CD4-positive, alpha-beta T cell treated with Interleukin-2 at 100 ng/mL for 4 hours (primary cell): ENCODE results near the gene RPS25.
A peak's percentile ranks its signal among the peaks of the same experiment; 100 is the strongest.
"Not testable (repeated sequence)": the region's sequence is repeated elsewhere in the genome, so short reads cannot be mapped to it uniquely, and the experiment has no call there.

Experiments used
- DNase-seq: peaks from one replicate; pipeline ENCODE4 v3.0.0-alpha.2; 2020; ENCODE audit warnings: low spot score

Gene RPS25

DNA sequence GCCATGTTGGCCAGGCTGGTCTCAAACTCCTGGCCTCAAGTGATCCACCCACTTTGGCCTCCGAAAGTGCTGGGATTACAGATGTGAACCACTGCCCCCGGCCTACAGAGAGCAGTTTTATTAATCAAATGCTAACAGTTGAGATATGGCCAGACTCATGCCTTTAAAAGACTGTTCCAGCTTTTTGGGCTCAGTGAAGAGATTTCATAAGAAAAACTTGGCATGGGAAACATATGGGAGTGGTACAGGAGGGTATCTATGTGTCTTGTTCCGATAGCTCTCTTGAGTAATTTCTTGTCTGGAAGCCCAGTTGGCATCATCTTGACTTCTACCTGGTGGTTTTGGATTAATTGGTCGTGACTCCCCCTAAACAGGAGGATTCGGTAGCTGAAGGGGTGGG lies 20.7 kb upstream of the RPS25 start:
- no peak for DNase-seq

DNA sequence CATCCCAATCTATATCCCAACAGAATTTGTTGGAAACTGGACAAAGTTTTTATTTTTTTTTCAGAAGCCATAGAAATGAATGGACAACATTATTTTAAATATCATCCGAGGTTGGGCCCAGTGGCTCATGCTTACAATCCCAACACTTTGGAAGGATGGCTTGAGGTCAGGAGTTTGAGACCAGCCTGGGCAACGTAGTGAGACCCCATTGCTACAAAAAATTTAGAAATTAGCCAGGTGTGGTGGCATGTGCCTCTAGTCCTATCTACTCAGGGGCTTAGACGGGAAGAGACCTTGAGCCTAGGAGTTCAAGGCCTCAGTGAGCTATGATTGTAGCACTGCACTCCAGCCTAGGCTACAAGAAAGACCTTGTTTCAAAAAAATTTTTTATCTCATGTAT lies 16.7 kb upstream of the RPS25 start:
- DNase-seq, result no peak

DNA sequence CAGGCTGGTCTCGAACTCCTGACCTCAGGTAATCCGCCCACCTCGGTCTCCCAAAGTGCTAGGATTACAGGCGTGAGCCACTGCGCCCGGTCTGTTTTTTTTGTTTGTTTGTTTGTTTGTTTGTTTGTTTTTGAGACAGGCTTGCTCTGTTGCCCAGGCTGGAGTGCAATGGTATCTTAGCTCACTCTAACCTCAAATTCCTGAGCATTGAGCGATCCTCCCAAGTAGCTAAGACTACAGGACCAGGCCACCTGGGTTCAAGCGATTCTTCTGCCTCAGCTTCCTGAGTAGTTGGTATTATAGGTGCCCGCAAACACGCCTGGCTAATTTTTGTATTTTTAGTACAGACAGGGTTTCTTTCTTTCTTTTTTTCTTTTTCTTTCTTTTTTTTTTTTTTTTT lies 15.3 kb upstream of the RPS25 start:
- not testable (repeated sequence) for DNase-seq

GRCh38 chr11:119031912-119032280 lies 13.8 kb upstream of the RPS25 start:
- no peak for DNase-seq

DNA sequence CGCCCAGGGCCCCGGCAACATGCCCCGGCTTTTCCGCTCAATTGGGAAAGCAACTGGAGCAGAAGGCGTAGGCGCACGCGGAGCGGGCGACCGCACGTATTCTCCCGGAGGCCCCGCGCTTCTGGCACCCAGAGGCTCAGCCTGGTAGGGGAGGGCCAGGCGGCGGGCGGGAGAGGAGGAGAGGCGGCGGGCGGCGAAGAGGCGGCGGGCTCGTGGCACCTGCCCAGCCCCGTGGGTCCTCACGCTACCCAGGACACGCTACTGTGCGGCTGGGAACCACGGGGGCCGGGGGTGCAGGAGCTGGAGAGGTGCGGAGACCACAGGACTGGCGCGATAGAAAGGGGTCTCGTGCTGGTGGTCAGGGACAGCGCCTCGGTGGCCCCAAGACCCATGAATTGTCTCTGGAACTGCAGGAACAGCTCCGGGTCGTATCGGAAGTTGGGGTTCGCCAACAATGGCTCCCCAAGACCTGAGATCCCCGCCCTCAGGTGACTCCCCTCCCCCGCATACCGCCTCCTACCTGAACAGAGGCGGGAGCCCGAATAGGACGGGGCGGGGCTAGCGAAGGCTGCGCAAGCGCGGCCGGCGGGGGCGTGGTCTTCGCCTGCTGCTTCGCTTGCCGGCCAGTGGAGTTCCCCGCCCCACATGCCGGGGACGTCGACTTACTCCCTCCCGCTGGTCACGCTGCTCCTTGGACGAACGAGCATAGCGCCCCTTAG lies 12.3 kb upstream of the RPS25 start, which contains the start of gene SLC37A4:
SLC37A4 (minus strand) TSS at position 549 of the 719 bp plus-strand sequence.
- DNase-seq, result peak; percentile 100

DNA sequence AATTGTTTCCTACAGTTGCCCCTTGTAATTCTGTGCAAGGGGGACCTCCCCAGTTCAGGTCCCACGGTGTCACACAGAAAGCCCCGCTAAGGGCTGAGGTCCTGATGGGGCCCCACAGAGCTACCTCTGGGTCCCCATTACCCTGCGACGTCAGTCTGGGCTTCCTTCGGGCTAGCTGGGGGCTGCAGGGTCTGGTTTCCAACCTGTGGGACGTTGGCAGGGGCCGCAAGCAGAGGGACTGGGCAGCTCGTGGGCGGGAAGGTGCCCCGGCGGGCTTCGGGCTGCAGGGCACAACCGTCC lies 11.8 kb upstream of the RPS25 start:
- no peak for DNase-seq

DNA sequence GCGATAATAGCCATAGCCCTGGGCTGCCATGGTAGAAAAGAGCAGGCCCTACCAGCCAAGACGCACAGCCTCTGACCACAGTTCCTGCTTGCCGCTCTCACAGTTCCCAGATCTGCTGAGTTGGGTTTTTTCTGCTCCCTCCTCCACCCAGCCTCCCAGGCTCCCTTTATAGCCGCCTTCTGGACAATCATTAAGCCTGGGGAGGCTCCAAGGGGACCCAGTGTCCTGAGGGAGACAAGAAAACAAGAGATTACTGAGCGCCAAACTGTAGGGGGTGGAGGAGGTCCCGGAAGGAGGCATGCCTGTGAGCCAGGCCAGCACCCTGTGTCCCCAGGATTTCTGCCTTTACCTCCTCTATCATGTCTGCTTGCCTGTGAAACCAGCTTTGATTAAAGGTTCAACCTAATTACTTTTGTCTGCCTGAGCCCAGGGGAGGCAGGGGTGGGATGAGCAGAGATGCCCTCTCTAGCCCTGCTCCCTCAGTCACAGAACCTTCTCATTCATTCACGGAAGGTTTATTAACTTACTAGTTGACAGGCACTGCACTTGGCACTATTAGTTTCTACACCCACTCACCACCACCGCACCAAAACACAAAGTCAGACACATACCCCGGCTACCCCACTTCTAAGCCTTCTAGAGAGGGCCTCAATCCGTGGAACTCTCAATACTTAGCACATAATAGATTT lies 11.3 kb upstream of the RPS25 start:
- DNase-seq, result peak; percentile 9

- DNase-seq, result no peak
Measured at GRCh38 chr11:119029069-119029339, 10.9 kb upstream of the RPS25 start.

DNA sequence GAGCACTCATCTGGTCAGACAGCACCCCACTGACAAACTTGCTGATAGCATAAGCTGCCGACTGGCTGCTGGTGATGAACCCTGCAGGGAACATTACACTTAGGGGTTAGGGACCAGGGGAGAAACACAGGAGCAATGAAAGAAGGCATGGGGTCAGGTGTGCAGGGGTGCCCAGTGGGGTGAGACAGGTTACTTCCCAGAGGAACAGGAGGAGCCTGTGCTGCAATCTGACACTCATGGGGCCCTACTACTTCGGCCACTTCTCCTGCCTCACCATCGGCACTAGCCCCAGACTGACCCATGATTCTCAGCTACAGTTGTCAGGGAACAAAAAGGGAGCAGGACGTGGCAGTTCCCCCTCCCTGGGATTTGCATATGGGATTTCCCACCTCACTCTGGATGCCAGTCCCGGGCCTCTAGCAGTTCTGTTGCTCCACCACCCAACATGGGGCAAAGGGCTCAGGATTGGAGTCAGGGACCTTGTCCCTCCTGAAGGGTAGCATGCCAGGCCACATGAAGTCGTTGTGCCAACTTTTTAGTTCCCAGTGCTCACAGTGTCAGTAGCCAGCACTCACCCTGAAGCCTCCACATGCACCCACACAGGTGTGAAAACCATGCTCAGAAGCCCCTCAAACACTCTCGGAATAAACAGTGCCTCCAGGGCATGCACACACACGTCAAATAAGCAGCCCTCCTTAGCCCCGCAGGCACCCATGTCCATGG lies 10.4 kb upstream of the RPS25 start:
- DNase-seq, result no peak

GRCh38 chr11:119027561-119028345 lies 9.6 kb upstream of the RPS25 start:
- DNase-seq, result no peak

GRCh38 chr11:119026970-119027369 lies 8.8 kb upstream of the RPS25 start:
- DNase-seq, result no peak

- DNase-seq, result no peak
Measured at GRCh38 chr11:119025978-119026766, 8.0 kb upstream of the RPS25 start.

- no peak for DNase-seq
Measured at GRCh38 chr11:119025541-119025940, 7.4 kb upstream of the RPS25 start.

DNA sequence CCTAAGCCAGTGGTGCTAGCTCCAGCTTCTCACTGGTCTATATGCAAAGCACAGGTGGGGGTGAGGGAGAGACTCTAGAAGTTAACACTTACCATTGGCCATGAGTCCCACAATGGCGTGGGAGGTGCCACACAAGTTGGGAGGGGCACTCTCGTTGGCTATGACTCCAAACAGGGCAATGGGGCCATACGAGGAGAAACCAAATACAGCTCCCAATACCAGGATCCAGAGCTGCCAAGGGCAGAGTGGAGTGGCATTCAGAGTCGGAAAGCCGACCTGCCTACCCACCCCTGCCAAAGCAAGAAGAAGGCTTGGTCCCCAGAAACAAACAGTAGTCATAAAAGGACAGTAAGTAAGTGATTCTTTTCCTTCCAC lies 6.9 kb upstream of the RPS25 start:
- no peak for DNase-seq

DNA sequence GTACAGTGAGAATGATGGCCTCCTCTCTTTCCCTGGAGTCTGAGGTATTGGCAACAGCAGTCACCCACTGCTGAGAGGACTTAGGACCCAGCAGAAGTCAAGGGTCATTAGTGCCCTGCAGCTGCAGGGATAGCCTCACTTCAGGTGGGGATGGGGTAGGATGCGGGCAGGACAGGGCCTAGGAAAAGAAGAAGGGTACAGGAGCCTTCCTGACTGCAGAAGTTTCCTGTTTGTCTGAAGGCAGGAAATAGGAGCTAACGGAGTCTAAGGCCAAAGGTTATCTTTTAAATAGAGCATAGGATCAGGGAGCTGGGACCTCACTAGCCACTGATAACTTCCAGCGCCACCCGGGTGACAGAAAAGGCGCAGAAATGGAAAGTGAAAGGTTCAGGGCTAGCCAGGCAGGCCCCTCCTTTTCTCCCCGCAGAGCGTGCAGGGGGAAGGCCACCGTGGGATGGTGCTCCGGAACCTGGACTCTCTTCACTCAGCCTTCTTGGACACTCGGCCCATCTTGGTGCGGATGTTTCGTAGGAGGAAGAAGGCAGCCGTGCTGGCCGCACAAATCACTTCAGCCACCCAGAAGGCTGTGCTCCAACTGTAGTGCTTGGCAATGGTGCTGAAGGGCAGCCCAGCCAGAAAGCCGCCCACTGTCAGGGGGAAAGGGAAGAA lies 6.4 kb upstream of the RPS25 start:
- no peak for DNase-seq

DNA sequence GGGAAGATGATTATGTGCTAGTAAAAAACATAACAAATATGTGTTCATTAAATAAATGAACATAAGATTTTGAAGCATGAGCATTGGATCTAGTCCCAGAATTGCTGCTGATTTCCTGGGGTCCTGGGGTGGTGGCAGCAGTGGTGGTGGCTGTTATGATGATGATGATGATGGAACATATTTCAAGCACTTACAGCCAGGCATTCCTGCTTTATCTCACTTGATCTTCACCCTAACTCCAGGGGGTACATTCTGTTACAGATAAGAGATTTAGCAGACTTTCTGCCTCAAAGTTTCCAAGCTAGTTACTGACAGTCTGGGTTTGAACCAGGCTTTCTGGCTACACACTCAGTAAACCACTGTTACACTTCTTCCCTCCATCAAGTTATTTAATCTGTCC lies 5.6 kb upstream of the RPS25 start:
- DNase-seq, result no peak

GRCh38 chr11:119021631-119022030 lies 3.5 kb upstream of the RPS25 start:
- no peak for DNase-seq

GRCh38 chr11:119019996-119020395 lies 1.9 kb upstream of the RPS25 start:
- no peak for DNase-seq

GRCh38 chr11:119017377-119017776 lies 766 bp downstream of the RPS25 start:
- DNase-seq, result not testable (repeated sequence)

- DNase-seq, result no peak
Measured at GRCh38 chr11:119016216-119017009, 1.7 kb downstream of the RPS25 start.
